Vagina (tissue), 2 donors: Measurements from ENCODE around the gene ZNF853. TPM values are rescaled to one million over a fixed set of nuclear protein-coding genes. Genes with fewer than 3 reads are reported as not detected.

Experiments
- DNase-seq, 2 donors: peaks; one replicate each; pipeline ENCODE4 v3.0.0-alpha.2; 2017; ENCODE audit errors: extremely low spot score in 2 of 2
- H3K27ac ChIP-seq: fragments of 200-600 bp; sonication (generic); one replicate; pipeline ENCODE4 v1.5.1; 2019
- H3K27me3 ChIP-seq: fragments of 200-600 bp; sonication (generic); one replicate; pipeline ENCODE4 v1.5.1; 2019
- H3K36me3 ChIP-seq, 2 donors: fragments of 200-600 bp; sonication (generic); one replicate each; pipeline ENCODE4 v1.5.1; 2017 to 2019
- H3K4me1 ChIP-seq: fragments of 200-600 bp; sonication (generic); one replicate; pipeline ENCODE4 v1.5.1; 2019
- H3K4me3 ChIP-seq, 2 donors: fragments of 200-600 bp; sonication (generic); 1 replicate in 1 of 2; 2 replicates in 1 of 2; pipeline ENCODE4 v1.5.1; 2016 to 2019
- H3K9me3 ChIP-seq: fragments of 200-600 bp; sonication (generic); one replicate; pipeline ENCODE4 v1.5.1; 2019
- CTCF ChIP-seq, 3 experiments: fragments of 450-650 bp in 2 of 3; fragments of 200-600 bp in 1 of 3; sonication (generic) in 1 of 3; IDR thresholded peaks; one replicate each; pipeline ENCODE4 v1.5.1; 2017 to 2019; ENCODE audit warnings: antibody characterized with exemption in 3 of 3, mild to moderate bottlenecking in 2 of 3, moderate library complexity in 2 of 3
- POLR2A ChIP-seq, 2 donors: fragments of 450-650 bp; IDR thresholded peaks; one replicate each; pipeline ENCODE4 v1.6.1; 2017; ENCODE audit warnings: antibody characterized with exemption in 2 of 2, mild to moderate bottlenecking in 2 of 2, moderate library complexity in 2 of 2
- POLR2AphosphoS5 ChIP-seq, 2 donors: sonication (generic); formaldehyde crosslinking; IDR thresholded peaks; one replicate each; pipeline ENCODE4 v1.9.0; 2017; ENCODE audit warnings: antibody characterized with exemption in 2 of 2, mild to moderate bottlenecking in 2 of 2, low read depth in 1 of 2; ENCODE audit not compliant: insufficient read depth in 1 of 2
- intact Hi-C: fragments of 100-400 bp; cut with DNase I; formaldehyde crosslinking; loops from one replicate; pipeline ENCODE4 v1.15.1; 2023
- total RNA-seq: library from RNA; depleted of rRNA; stranded (reverse); fragments of >200 nt; gene quantifications from one replicate; pipeline ENCODE4 v1.2.3, GENCODE V29; 2016

The ZNF853 gene
- total RNA-seq, 1 donor from 2014 or later = 14.0 TPM

GRCh38 chr7:6590645-6591110, 24.7 kb upstream of the ZNF853 start:
- H3K4me3 ChIP-seq = peak overlapping the region; percentile 70 to 74
- no peak for TF ChIP-seq POLR2AphosphoS5 (IDR thresholded peaks at IDR 0.05; ENCODE audit: insufficient read depth in 1 of 2, low read depth in 1 of 2)
- no peak for TF ChIP-seq POLR2A (IDR thresholded peaks at IDR 0.05)
- TF ChIP-seq CTCF (IDR thresholded peaks at IDR 0.05) = no peak
- H3K27ac ChIP-seq = peak overlapping the region; percentile 83
- intact Hi-C loops = no loop called here
- H3K9me3 ChIP-seq = no peaks in the 10 kb centered on the region
- DNase-seq = no peak
- H3K4me1 ChIP-seq = peaks cover 23% of the 10 kb centered on the region
- peaks cover 0 to 47% of the 10 kb centered on the region in 2 donors for H3K36me3 ChIP-seq
- H3K27me3 ChIP-seq = no peaks in the 10 kb centered on the region

- peaks cover 0 to 77% of the 10 kb centered on the region in 2 donors for H3K36me3 ChIP-seq
- TF ChIP-seq CTCF (IDR thresholded peaks at IDR 0.05) (no peak), POLR2A (IDR thresholded peaks at IDR 0.05) (no peak), POLR2AphosphoS5 (IDR thresholded peaks at IDR 0.05; ENCODE audit: insufficient read depth in 1 of 2, low read depth in 1 of 2) (no peak)
- H3K4me3 ChIP-seq = no peak overlapping the region
- no peak overlapping the region for H3K27ac ChIP-seq
- H3K4me1 ChIP-seq = no peaks in the 10 kb centered on the region
- no peak for DNase-seq
- no peaks in the 10 kb centered on the region for H3K9me3 ChIP-seq
- intact Hi-C loops = no loop called here
- H3K27me3 ChIP-seq = no peaks in the 10 kb centered on the region
These were observed 15.3 kb upstream of the ZNF853 start for GRCh38 chr7:6600093-6600492.

- peaks cover 0 to 54% of the 10 kb centered on the region in 2 donors for H3K36me3 ChIP-seq
- H3K4me3 ChIP-seq = no peak overlapping the region
- no peaks in the 10 kb centered on the region for H3K27me3 ChIP-seq
- H3K4me1 ChIP-seq = no peaks in the 10 kb centered on the region
- H3K27ac ChIP-seq = no peak overlapping the region
- intact Hi-C loops = no loop called here
- no peaks in the 10 kb centered on the region for H3K9me3 ChIP-seq
- TF ChIP-seq POLR2AphosphoS5 (IDR thresholded peaks at IDR 0.05; ENCODE audit: insufficient read depth in 1 of 2, low read depth in 1 of 2) (no peak), CTCF (IDR thresholded peaks at IDR 0.05) (no peak), POLR2A (IDR thresholded peaks at IDR 0.05) (no peak)
- no peak for DNase-seq
These were observed 11.0 kb upstream of the ZNF853 start for GRCh38 chr7:6604458-6604857.

- TF ChIP-seq POLR2A (IDR thresholded peaks at IDR 0.05) (no peak), POLR2AphosphoS5 (IDR thresholded peaks at IDR 0.05; ENCODE audit: insufficient read depth in 1 of 2, low read depth in 1 of 2) (no peak), CTCF (IDR thresholded peaks at IDR 0.05) (no peak)
- no peak for DNase-seq
- intact Hi-C loops = no loop called here
- no peaks in the 10 kb centered on the region for H3K9me3 ChIP-seq
- peaks cover 0 to 35% of the 10 kb centered on the region in 2 donors for H3K36me3 ChIP-seq
- no peak overlapping the region for H3K27ac ChIP-seq
- H3K4me3 ChIP-seq = no peak overlapping the region
- H3K4me1 ChIP-seq = no peaks in the 10 kb centered on the region
- no peaks in the 10 kb centered on the region for H3K27me3 ChIP-seq
These were observed 8.4 kb upstream of the ZNF853 start for GRCh38 chr7:6606866-6607583.

- peaks cover 0 to 29% of the 10 kb centered on the region in 2 donors for H3K36me3 ChIP-seq
These were observed 7.8 kb upstream of the ZNF853 start for GRCh38 chr7:6607651-6608051.

More at GRCh38 chr7:6607651-6608051, 7.8 kb upstream of the ZNF853 start:
- no peak for TF ChIP-seq POLR2AphosphoS5 (IDR thresholded peaks at IDR 0.05; ENCODE audit: insufficient read depth in 1 of 2, low read depth in 1 of 2)
- no peak for TF ChIP-seq CTCF (IDR thresholded peaks at IDR 0.05)
- no peak for TF ChIP-seq POLR2A (IDR thresholded peaks at IDR 0.05)
- Histone ChIP-seq H3K4me1 (no peaks in the 10 kb centered on the region), H3K27ac (no peak overlapping the region), H3K4me3 (no peak overlapping the region), H3K9me3 (no peaks in the 10 kb centered on the region), H3K27me3 (no peaks in the 10 kb centered on the region)
- no peak for DNase-seq
- intact Hi-C loops = no loop called here
